ENCODE data around the gene FHL1.

FHL1 gene

GRCh38 chrX:136182414-136182813 is 35.1 kb downstream of the FHL1 start:
- TF ChIP-seq CTCF (IDR thresholded peaks at IDR 0.05; ENCODE audit: control extremely low read depth, extremely low read depth, low read depth, missing control alignments), result no peak
- no peak for DNase-seq (ENCODE audit: extremely low spot score)
- ChIA-PET CTCF (no interaction called here), POLR2A (no interaction called here)

- ChIA-PET CTCF (interaction anchor here (1.0 kb wide), 1 partner anchor 20 kb away, joined by 3 read pairs; no protein-coding TSS in a partner anchor), POLR2A (no interaction called here)
- TF ChIP-seq CTCF (IDR thresholded peaks at IDR 0.05; ENCODE audit: control extremely low read depth, extremely low read depth, low read depth, missing control alignments), result no peak
- no peak for DNase-seq (ENCODE audit: extremely low spot score)
Measured at GRCh38 chrX:136183172-136183571, 35.8 kb downstream of the FHL1 start.

- CTCF ChIA-PET, result interaction anchor here (1.0 kb wide), 1 partner anchor 21 kb away, joined by 3 read pairs; no protein-coding TSS in a partner anchor
- POLR2A ChIA-PET, result no interaction called here
Measured at GRCh38 chrX:136183917-136184316, 36.6 kb downstream of the FHL1 start.

GRCh38 chrX:136185401-136186022 is 38.2 kb downstream of the FHL1 start:
- TF ChIP-seq CTCF (IDR thresholded peaks at IDR 0.05; ENCODE audit: control extremely low read depth, extremely low read depth, low read depth, missing control alignments), result no peak
- CTCF ChIA-PET, result no interaction called here

More at GRCh38 chrX:136183917-136184316, 36.6 kb downstream of the FHL1 start:
- no peak for DNase-seq (ENCODE audit: extremely low spot score)
- TF ChIP-seq CTCF (IDR thresholded peaks at IDR 0.05; ENCODE audit: control extremely low read depth, extremely low read depth, low read depth, missing control alignments), result no peak

GRCh38 chrX:136186023-136186413 is 38.7 kb downstream of the FHL1 start:
- TF ChIP-seq CTCF (IDR thresholded peaks at IDR 0.05; ENCODE audit: control extremely low read depth, extremely low read depth, low read depth, missing control alignments), result no peak
- no peak for DNase-seq (ENCODE audit: extremely low spot score)
- ChIA-PET CTCF (no interaction called here), POLR2A (no interaction called here)

More at GRCh38 chrX:136185401-136186022, 38.2 kb downstream of the FHL1 start:
- DNase-seq (ENCODE audit: extremely low spot score), result no peak
- POLR2A ChIA-PET, result no interaction called here

GRCh38 chrX:136189222-136189621 is 41.9 kb downstream of the FHL1 start:
- no peak for DNase-seq (ENCODE audit: extremely low spot score)
- ChIA-PET CTCF (interaction anchor here (0.8 to 1.4 kb wide), 2 partner anchors 13 to 26 kb away, joined by 3 to 5 read pairs; no protein-coding TSS in a partner anchor), POLR2A (no interaction called here)
- no peak for TF ChIP-seq CTCF (IDR thresholded peaks at IDR 0.05; ENCODE audit: control extremely low read depth, extremely low read depth, low read depth, missing control alignments)

Measured in GM10248 (cell line).